Pancreas (tissue), 10 donors: Measurements from ENCODE around the gene MFSD6L. TPM values are rescaled to one million over a fixed set of nuclear protein-coding genes. Genes with fewer than 3 reads are reported as not detected.

Source experiments
- ATAC-seq, 4 donors: fragments of 200-7000 bp; cut with Tn5 transposase; one replicate each; pipeline versions ENCODE4 v1.8.0 to v1.9.1; 2020; ENCODE audit warnings: mild to moderate bottlenecking in 4 of 4, moderate library complexity in 4 of 4
- DNase-seq, 6 donors: peaks; one replicate each; pipeline ENCODE4 v3.0.0-alpha.2; 2020
- FAIRE-seq: peaks from 2 replicates; lab custom pipeline; 2012; peaks lifted over from hg19 to GRCh38; lab: Jason Lieb, UNC
- H3K27ac ChIP-seq, 4 donors: fragments of 200-600 bp; sonication (generic); 1 replicate in 3 of 4; 2 replicates in 1 of 4; pipeline versions ENCODE4 v1.5.0 to v1.8.0; 2020
- H3K27me3 ChIP-seq, 4 donors: fragments of 200-600 bp; one replicate each; pipeline ENCODE4 v1.8.0; 2021
- H3K36me3 ChIP-seq, 3 donors: fragments of 200-600 bp; sonication (generic) in 1 of 3; one replicate each; pipeline versions ENCODE4 v1.5.0 to v1.8.0; 2020 to 2021
- H3K4me1 ChIP-seq, 3 donors: fragments of 200-600 bp; one replicate each; pipeline ENCODE4 v1.8.0; 2021
- H3K4me3 ChIP-seq, 4 donors: fragments of 200-600 bp; sonication (generic) in 2 of 4; one replicate each; pipeline versions ENCODE4 v1.5.0 to v1.8.0; 2020 to 2021
- H3K9me3 ChIP-seq, 4 donors: fragments of 200-600 bp; one replicate each; pipeline ENCODE4 v1.8.0; 2021
- CTCF ChIP-seq, 4 donors: fragments of 200-600 bp; sonication (generic) in 3 of 4; IDR thresholded peaks; one replicate each; pipeline versions ENCODE4 v1.5.0 to v1.8.0; 2021; ENCODE audit warnings: antibody characterized with exemption in 4 of 4
- WGBS, 2 donors: extraction: QIAGEN DNeasy Blood & Tissue Kit; methylation state at CpG; one replicate each; pipeline ENCODE4 v1.1.7; 2013; 5-methylcytosine and 5-hydroxymethylcytosine counted together
- intact Hi-C, 3 donors: fragments of 100-400 bp; cut with DNase I; formaldehyde crosslinking; loops; one replicate each; pipeline versions ENCODE4 v1.11.1 to v1.14.2; 2022
- polyA plus RNA-seq, 2 donors: library from polyadenylated mRNA; stranded (reverse); fragments of 200-250 nt; gene quantifications; one replicate each; pipeline ENCODE4 v1.2.3, GENCODE V29; 2013
- total RNA-seq, 6 donors: library from RNA; stranded (reverse); fragmentation: NEBNext Ultra II Directional in 4 of 6; extraction: Animal tissue kit (Norgen Biotek cat#: 25700) in 4 of 6; gene quantifications; one replicate each; pipeline versions ENCODE4 v1.2.1 to v1.2.4, GENCODE V29; 2021 to 2023
- donor health status: healthy with polysubstance abuse.
- donor health status: DM: no; HTN: no; CAD: no; lungs with moderate emphysema.
- donor health status: DM: no; HTN: no; CAD: no.
- donor health status: control.
- donor health status: control.
- donor health status: Bipolar disorder and iron deficiency.
- donor health status: DM: yes; HTN: yes; CAD: no.
- donor health status: DM: no; HTN: no; CAD: no.
- donor health status: DM: no; HTN: no; CAD: no.
- donor health status: DM: yes; HTN: yes; CAD: no.

Gene MFSD6L
- 1 to 10 TPM; 3.9 to 7.7 (median 4.8) TPM for total RNA-seq
- polyA plus RNA-seq = 1 to 10 TPM; 3.3 to 3.4 TPM

- Histone ChIP-seq H3K9me3 (no peaks in the 10 kb centered on the region), H3K36me3 (no peaks in the 10 kb centered on the region), H3K4me1 (peaks cover 0 to 7% (median 6%) of the 10 kb centered on the region in 3 donors), H3K27me3 (no peaks in the 10 kb centered on the region), H3K4me3 (peak within 1 kb of the TSS; percentile 53 to 81 (median 63)), H3K27ac (peak within 1 kb of the TSS; percentile 67 to 79 (median 72))
- FAIRE-seq (no peak), ATAC-seq (peak; percentile 94 to 98 (median 96)), DNase-seq (peak; percentile 86 to 96 (median 91))
- intact Hi-C loops = no loop called here
- TF ChIP-seq CTCF (IDR thresholded peaks at IDR 0.05) = peak in 2 of 4 donors; percentile 13 to 25
- 5 to 17% methylated on average over 36 to 62 of the region's 62 CpGs for WGBS, 2 donors
Observed at GRCh38 chr17:8798846-8799569, at the start of gene MFSD6L. MFSD6L (minus strand) TSS chr17:8799365; CDS start chr17:8799120, 245 bp downstream.

GRCh38 chr17:8847891-8848290 is 48.7 kb upstream of the MFSD6L start:
- DNase-seq (no peak), ATAC-seq (no peak), FAIRE-seq (no peak)
- no peaks in the 10 kb centered on the region for H3K27me3 ChIP-seq
- no peaks in the 10 kb centered on the region for H3K36me3 ChIP-seq
- 61 to 78% methylated on average over 2 of the region's 2 CpGs for WGBS, 2 donors
- H3K4me3 ChIP-seq = no peak overlapping the region
- H3K27ac ChIP-seq = no peak overlapping the region
- intact Hi-C loops = no loop called here
- TF ChIP-seq CTCF (IDR thresholded peaks at IDR 0.05) = no peak
- H3K4me1 ChIP-seq = no peaks in the 10 kb centered on the region
- no peaks in the 10 kb centered on the region for H3K9me3 ChIP-seq

- Histone ChIP-seq H3K27ac (no peak overlapping the region), H3K36me3 (no peaks in the 10 kb centered on the region), H3K27me3 (no peaks in the 10 kb centered on the region), H3K4me3 (no peak overlapping the region), H3K9me3 (no peaks in the 10 kb centered on the region), H3K4me1 (no peaks in the 10 kb centered on the region)
- intact Hi-C loops = no loop called here
- ATAC-seq (peak in 3 of 4 donors; percentile 50 to 83 (median 75)), DNase-seq (no peak), FAIRE-seq (no peak)
- no peak for TF ChIP-seq CTCF (IDR thresholded peaks at IDR 0.05)
Observed at GRCh38 chr17:8846768-8847211, 47.6 kb upstream of the MFSD6L start.

- TF ChIP-seq CTCF (IDR thresholded peaks at IDR 0.05) = no peak
- FAIRE-seq (no peak), ATAC-seq (no peak), DNase-seq (no peak)
- no peak overlapping the region for H3K27ac ChIP-seq
- H3K4me1 ChIP-seq = no peaks in the 10 kb centered on the region
- H3K27me3 ChIP-seq = no peaks in the 10 kb centered on the region
- H3K36me3 ChIP-seq = no peaks in the 10 kb centered on the region
- no peaks in the 10 kb centered on the region for H3K9me3 ChIP-seq
- intact Hi-C loops = no loop called here
- 69 to 72% methylated on average over 9 of the region's 9 CpGs for WGBS, 2 donors
- no peak overlapping the region for H3K4me3 ChIP-seq
Observed at GRCh38 chr17:8844229-8845218, 45.4 kb upstream of the MFSD6L start.
